GM21390 (cell line): ENCODE data around the gene STH.

Experiments
- ATAC-seq: cut with Tn5 transposase; IDR thresholded peaks from one replicate; pipeline ENCODE4 v1.9.1; 2021; ENCODE audit not compliant: unreplicated experiment

Gene STH

DNA sequence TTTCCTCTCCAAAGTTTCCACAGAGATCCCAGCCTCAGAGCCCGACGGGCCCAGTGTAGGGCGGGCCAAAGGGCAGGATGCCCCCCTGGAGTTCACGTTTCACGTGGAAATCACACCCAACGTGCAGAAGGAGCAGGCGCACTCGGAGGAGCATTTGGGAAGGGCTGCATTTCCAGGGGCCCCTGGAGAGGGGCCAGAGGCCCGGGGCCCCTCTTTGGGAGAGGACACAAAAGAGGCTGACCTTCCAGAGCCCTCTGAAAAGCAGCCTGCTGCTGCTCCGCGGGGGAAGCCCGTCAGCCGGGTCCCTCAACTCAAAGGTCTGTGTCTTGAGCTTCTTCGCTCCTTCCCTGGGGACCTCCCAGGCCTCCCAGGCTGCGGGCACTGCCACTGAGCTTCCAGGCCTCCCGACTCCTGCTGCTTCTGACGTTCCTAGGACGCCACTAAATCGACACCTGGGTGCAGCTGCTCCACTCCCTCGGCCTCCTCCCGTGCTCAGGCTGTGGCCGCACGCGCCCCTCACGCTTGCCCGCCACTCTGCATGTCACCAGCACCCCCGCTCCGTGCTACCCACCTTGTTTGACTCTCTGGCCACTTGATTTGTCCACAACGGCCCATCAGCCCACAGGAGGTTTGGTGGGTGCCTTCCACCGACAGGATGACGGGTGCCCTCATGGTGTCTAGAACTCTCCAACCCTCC is 15.3 kb upstream of the STH start:
- ATAC-seq, result no peak

DNA sequence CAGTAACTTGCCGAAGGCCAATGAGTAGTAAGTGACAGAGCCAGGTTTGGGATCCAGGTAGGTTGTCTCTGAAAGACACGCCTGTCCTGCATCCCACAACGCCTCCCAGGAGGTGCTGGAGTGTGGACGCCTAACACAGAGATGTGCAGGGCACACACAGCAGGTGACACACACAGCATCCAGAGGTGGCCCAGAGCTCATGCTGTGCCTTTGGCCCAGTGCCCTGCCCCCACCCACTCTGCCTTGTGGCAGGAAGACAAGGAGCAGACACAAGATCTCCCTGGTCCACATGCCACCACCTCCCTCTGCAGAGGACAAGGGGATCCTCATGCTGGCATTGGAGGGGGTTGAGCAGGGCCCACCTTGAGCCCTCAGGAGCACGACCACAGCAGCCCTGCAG is 14.7 kb upstream of the STH start:
- no peak for ATAC-seq

DNA sequence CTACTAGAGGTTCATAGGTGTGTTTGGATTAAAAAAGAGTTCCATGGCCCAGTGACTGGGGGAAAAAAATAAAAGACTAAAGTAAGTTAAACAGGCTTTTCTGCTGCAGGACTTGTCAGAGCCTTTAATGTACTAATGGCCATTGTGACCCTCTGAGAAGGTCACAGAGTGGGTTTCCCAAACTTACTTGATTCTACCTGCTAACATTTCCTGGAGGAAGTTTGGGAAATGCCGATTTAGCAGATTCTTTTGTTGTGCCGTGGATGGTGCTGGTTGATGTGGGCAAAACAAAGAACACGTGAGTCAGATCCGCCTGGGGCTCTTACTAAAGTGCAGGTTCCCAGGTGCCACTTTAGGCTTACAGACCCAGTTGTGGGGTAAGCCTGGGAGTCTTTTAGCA is 13.6 kb upstream of the STH start:
- no peak for ATAC-seq

DNA sequence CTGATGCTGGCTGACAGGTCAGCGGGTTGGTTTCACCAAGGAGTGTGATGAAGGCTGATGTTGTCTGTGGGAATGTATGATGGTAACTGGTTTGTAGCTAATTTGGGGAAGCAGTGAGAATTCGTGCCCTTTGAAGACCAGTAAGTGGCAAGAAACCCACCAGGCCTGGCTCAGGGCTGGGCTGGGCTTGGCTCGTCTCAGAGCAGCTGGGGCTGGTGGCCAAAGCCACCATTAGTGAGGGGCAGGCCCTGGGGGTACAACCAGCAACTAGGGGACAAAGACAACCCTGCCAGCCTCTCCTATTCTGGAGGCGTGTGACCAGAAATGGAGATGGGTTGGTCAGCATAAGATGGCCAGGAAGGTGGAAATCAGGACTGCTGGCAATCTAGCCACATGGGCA is 13.0 kb upstream of the STH start:
- ATAC-seq, result no peak

DNA sequence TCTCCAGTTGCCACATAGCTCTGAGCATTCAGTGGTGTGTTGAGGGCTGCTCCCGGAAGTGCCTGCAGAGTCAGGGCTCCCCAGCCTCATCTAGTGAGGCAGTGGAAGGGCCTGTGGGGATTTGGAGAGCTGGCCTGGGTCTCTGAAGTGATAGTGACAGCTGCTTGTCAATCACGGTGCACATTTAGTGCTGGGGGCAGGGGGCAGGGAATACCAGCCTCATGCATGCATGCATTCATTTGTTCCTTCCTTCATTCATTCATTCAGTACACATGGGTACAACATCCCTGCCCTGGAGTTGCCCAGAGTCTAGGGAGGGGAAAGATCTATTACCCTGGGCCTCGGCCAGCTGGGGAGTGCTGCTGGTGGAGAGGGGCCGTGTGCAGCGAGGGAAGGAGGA is 11.3 kb upstream of the STH start:
- no peak for ATAC-seq

DNA sequence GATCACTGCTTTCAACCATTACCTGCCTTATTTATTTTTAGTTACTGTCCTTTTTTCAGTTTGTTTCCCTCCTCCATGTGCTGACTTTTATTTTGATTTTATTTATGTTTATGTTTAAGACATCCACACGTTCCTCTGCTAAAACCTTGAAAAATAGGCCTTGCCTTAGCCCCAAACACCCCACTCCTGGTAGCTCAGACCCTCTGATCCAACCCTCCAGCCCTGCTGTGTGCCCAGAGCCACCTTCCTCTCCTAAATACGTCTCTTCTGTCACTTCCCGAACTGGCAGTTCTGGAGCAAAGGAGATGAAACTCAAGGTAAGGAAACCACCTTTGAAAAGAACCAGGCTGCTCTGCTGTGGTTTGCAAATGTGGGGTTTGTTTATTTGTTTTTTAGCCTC is 9.3 kb upstream of the STH start:
- ATAC-seq, result no peak

DNA sequence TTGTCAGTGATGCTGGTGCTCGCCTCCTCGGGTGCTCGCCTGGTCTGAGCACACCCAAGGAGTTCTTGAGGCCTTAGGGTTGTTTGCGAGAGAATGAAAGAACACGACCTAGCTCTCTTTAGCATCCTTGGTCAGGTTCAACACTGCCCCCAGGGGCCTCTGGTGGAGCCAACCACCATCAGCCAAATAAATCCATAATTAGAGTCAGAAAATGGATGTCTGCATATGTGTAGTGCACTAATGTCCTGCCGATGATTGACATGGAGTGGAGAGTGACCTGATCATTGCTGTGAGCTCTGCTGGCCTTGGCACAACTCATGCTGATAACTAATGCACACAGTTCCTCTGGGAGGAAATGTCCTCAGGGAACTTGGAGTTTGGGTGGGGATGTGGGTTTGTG is 8.2 kb upstream of the STH start:
- ATAC-seq, result no peak

DNA sequence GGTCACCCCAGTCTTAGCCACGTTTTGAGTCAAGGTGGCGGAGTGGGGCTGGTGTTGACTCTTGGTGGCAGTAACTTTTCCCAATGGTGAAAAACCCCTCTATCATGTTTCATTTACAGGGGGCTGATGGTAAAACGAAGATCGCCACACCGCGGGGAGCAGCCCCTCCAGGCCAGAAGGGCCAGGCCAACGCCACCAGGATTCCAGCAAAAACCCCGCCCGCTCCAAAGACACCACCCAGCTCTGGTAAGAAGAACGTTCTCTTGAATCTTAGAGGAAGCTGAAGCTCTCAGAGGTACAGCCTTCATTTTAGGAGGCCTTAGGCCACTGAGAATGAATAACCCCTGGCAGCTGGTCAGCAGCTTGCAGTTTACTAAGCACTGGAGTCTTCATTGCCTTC is 7.7 kb upstream of the STH start:
- ATAC-seq, result no peak

DNA sequence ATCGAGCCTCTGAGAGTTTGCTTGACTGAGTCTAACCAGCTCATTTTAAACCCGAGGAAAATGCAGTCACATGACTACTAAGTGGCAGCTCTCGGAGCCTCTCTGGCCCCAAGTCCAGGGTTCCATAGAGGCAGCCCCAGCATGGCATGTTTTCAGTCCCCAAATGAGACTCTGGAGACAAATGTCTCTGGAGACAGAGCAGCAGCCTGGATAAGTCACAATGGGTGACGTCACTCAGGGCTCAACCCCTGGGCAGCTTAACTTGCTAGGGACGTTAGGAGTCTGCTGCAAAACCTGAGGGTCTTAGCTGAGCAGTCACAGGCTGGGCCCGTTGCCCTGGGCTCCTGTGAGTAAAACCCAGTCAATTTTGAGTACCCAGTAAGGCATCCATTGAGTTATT is 6.9 kb upstream of the STH start:
- no peak for ATAC-seq

DNA sequence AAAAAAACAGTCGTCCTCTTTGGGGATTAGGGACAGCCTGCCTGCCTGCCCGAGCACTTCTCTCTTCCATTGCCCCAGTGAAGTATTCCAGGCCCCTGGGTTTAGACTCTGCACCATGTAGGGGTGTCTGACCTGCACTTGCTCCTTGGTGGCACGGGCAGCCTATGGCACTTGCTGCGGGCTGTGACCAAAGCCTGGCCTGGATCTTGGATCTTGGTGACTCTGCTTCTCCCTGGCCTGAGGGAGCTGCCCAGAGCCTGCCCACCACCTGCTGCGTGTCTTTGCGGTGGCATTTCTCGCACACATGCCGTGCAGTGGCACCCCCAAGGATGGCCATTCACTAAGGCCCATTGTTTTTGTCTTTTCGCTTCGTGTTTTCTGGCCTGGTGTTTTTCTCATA is 6.1 kb upstream of the STH start:
- no peak for ATAC-seq

DNA sequence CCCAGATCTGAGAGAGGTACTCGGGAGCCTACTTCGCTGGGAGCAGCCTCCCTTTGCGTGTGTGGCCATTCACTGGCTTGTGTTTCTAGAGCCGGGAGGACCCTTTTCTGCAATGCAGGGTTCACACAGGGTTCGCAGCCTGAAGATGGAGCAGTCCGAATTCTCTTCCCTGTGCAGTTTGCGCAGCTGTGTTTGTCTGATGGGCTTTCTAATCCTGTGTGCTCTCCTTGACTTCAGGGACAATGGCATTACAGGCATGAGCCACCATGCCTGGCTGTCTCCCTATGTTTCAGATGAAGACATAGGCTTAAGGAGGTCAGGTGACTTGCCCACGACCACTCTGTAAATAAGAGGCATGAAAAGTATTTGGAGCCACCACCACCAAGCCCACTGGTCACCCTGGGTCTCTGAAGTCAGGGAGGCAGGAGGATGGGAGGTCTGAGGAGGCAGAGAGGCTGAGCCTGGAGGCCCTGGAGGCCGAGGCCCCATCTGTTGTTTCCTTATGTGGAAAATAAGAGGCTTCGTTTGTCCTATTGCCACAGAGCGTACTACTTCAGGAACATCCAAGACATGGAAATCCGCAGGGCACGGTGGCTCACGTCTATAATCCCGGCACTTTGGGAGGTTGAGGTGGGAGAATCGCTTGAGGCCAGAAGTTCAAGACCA is 5.0 kb upstream of the STH start:
- ATAC-seq, result no peak

DNA sequence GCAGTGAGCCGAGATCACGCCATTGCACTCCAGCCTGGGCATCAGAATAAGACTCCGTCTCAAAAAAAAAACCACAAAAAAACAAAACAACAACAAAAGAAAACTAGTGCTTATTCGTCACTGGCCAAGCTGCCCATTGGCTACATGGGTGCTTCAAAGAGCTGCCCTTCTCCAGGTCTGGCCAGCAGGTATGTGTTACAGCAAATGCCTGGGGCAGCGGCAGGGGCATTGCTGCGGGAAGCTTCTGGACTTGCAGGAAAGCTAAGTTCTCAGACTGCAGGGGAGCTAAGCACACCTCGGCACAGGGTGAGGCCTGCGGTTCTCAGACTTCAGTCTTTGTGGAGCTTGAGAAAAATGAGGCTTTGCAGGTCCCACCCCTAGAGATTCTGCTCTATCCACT is 4.1 kb upstream of the STH start:
- no peak for ATAC-seq

DNA sequence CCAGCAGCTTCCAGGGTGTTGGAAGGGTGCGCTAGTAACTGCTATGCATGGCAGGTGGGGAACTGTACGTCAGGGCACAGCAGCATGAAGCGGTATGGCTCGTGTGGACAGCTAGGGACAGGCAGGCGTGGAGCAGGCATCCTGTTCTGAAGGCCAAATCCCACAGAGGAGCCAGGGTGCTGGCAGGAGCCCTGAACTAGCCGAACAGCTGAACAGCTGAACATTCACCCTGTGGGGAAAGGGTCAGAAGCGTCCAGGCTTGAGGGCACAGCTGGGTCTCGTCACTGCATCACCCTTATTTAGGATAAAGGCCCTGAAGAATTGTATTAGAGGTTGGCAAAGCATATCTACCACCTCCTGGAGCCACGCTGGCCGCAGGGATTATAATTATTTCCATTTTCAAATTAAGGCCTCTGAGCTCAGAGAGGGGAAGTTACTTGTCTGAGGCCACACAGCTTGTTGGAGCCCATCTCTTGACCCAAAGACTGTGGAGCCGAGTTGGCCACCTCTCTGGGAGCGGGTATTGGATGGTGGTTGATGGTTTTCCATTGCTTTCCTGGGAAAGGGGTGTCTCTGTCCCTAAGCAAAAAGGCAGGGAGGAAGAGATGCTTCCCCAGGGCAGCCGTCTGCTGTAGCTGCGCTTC is 3.3 kb upstream of the STH start:
- no peak for ATAC-seq

DNA sequence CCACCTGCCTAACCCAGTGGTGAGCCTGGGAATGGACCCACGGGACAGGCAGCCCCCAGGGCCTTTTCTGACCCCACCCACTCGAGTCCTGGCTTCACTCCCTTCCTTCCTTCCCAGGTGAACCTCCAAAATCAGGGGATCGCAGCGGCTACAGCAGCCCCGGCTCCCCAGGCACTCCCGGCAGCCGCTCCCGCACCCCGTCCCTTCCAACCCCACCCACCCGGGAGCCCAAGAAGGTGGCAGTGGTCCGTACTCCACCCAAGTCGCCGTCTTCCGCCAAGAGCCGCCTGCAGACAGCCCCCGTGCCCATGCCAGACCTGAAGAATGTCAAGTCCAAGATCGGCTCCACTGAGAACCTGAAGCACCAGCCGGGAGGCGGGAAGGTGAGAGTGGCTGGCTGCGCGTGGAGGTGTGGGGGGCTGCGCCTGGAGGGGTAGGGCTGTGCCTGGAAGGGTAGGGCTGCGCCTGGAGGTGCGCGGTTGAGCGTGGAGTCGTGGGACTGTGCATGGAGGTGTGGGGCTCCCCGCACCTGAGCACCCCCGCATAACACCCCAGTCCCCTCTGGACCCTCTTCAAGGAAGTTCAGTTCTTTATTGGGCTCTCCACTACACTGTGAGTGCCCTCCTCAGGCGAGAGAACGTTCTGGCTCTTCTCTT is 2.6 kb upstream of the STH start:
- ATAC-seq, result no peak

DNA sequence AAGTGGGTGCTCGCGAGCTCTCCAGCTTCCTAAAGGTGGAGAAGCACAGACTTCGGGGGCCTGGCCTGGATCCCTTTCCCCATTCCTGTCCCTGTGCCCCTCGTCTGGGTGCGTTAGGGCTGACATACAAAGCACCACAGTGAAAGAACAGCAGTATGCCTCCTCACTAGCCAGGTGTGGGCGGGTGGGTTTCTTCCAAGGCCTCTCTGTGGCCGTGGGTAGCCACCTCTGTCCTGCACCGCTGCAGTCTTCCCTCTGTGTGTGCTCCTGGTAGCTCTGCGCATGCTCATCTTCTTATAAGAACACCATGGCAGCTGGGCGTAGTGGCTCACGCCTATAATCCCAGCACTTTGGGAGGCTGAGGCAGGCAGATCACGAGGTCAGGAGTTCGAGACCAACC is 1.9 kb upstream of the STH start:
- no peak for ATAC-seq

DNA sequence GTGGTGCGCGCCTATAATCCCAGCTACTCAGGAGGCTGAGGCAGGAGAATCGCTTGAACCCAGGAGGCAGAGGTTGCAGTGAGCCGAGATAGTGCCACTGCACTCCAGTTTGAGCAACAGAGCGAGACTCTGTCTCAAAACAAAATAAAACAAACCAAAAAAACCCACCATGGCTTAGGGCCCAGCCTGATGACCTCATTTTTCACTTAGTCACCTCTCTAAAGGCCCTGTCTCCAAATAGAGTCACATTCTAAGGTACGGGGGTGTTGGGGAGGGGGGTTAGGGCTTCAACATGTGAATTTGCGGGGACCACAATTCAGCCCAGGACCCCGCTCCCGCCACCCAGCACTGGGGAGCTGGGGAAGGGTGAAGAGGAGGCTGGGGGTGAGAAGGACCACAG is 1.4 kb upstream of the STH start:
- ATAC-seq, result no peak

DNA sequence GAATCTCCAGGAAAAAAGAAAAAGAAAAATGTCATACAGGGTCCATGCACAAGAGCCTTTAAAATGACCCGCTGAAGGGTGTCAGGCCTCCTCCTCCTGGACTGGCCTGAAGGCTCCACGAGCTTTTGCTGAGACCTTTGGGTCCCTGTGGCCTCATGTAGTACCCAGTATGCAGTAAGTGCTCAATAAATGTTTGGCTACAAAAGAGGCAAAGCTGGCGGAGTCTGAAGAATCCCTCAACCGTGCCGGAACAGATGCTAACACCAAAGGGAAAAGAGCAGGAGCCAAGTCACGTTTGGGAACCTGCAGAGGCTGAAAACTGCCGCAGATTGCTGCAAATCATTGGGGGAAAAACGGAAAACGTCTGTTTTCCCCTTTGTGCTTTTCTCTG is 845 bp downstream of the STH start:
- no peak for ATAC-seq

DNA sequence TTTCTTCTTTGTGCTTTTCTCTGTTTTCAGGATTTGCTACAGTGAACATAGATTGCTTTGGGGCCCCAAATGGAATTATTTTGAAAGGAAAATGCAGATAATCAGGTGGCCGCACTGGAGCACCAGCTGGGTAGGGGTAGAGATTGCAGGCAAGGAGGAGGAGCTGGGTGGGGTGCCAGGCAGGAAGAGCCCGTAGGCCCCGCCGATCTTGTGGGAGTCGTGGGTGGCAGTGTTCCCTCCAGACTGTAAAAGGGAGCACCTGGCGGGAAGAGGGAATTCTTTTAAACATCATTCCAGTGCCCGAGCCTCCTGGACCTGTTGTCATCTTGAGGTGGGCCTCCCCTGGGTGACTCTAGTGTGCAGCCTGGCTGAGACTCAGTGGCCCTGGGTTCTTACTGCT is 1.2 kb downstream of the STH start:
- ATAC-seq, result no peak

DNA sequence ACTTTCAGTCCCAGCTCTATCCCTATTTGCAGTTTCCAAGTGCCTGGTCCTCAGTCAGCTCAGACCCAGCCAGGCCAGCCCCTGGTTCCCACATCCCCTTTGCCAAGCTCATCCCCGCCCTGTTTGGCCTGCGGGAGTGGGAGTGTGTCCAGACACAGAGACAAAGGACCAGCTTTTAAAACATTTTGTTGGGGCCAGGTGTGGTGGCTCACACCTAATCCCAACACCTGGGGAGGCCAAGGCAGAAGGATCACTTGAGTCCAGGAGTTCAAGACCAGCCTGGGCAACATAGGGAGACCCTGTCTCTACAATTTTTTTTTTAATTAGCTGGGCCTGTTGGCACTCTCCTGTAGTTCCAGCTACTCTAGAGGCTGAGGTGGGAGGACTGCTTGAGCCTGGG is 1.7 kb downstream of the STH start:
- ATAC-seq, result no peak

DNA sequence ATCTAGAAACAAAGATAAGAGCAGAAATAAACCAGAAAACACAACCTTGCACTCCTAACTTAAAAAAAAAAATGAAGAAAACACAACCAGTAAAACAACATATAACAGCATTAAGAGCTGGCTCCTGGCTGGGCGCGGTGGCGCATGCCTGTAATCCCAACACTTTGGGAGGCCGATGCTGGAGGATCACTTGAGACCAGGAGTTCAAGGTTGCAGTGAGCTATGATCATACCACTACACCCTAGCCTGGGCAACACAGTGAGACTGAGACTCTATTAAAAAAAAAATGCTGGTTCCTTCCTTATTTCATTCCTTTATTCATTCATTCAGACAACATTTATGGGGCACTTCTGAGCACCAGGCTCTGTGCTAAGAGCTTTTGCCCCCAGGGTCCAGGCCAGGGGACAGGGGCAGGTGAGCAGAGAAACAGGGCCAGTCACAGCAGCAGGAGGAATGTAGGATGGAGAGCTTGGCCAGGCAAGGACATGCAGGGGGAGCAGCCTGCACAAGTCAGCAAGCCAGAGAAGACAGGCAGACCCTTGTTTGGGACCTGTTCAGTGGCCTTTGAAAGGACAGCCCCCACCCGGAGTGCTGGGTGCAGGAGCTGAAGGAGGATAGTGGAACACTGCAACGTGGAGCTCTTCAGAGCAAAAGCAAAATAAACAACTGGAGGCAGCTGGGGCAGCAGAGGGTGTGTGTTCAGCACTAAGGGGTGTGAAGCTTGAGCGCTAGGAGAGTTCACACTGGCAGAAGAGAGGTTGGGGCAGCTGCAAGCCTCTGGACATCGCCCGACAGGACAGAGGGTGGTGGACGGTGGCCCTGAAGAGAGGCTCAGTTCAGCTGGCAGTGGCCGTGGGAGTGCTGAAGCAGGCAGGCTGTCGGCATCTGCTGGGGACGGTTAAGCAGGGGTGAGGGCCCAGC is 2.6 kb downstream of the STH start:
- ATAC-seq, result no peak

DNA sequence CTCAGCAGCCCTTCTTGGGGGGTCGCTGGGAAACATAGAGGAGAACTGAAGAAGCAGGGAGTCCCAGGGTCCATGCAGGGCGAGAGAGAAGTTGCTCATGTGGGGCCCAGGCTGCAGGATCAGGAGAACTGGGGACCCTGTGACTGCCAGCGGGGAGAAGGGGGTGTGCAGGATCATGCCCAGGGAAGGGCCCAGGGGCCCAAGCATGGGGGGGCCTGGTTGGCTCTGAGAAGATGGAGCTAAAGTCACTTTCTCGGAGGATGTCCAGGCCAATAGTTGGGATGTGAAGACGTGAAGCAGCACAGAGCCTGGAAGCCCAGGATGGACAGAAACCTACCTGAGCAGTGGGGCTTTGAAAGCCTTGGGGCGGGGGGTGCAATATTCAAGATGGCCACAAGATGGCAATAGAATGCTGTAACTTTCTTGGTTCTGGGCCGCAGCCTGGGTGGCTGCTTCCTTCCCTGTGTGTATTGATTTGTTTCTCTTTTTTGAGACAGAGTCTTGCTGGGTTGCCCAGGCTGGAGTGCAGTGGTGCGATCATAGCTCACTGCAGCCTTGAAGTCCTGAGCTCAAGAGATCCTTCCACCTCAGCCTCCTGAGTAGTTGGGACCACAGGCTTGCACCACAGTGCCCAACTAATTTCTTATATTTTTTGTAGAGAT is 3.4 kb downstream of the STH start:
- ATAC-seq, result no peak
